Transverse colon (tissue), 4 donors: ENCODE results near the gene MAMDC2. TPM values are rescaled to one million over a fixed set of nuclear protein-coding genes. Genes with fewer than 3 reads are reported as not detected.

Experiments
- DNase-seq: peaks from one replicate; pipeline ENCODE4 v3.0.0-alpha.2; 2019
- H3K27ac ChIP-seq, 4 donors: fragments of 200-600 bp; sonication (generic); 2 replicates each; pipeline ENCODE4 v1.5.1; 2016 to 2018; ENCODE audit warnings: inconsistent platforms in 4 of 4
- H3K27me3 ChIP-seq: fragments of 200-600 bp; sonication (generic); 2 replicates; pipeline ENCODE4 v1.5.1; 2017; ENCODE audit warnings: inconsistent platforms
- H3K36me3 ChIP-seq, 4 donors: fragments of 200-600 bp; sonication (generic); 2 replicates each; pipeline ENCODE4 v1.5.1; 2017 to 2019; ENCODE audit warnings: inconsistent platforms in 4 of 4
- H3K4me1 ChIP-seq, 4 donors: fragments of 200-600 bp; sonication (generic); 2 replicates each; pipeline ENCODE4 v1.5.1; 2017 to 2020; ENCODE audit warnings: inconsistent platforms in 4 of 4
- H3K4me3 ChIP-seq, 4 donors: fragments of 200-600 bp; sonication (generic); 1 replicate in 1 of 4; 2 replicates in 3 of 4; pipeline versions ENCODE4 v1.5.1 to v1.6.1; 2017 to 2019; ENCODE audit warnings: inconsistent platforms in 4 of 4
- H3K9me3 ChIP-seq, 2 donors: fragments of 200-600 bp; sonication (generic); 2 replicates each; pipeline ENCODE4 v1.5.1; 2017 to 2019; ENCODE audit warnings: inconsistent platforms in 2 of 2
- EP300 ChIP-seq: sonication (generic); formaldehyde crosslinking; IDR thresholded peaks from one replicate; pipeline ENCODE4 v1.6.1; 2017; ENCODE audit warnings: antibody characterized with exemption, low read depth
- POLR2A ChIP-seq: fragments of 450-650 bp; IDR thresholded peaks from one replicate; pipeline ENCODE4 v1.6.1; 2016; ENCODE audit warnings: antibody characterized with exemption, mild to moderate bottlenecking, moderate library complexity
- POLR2AphosphoS5 ChIP-seq, 3 donors: sonication (generic); formaldehyde crosslinking; IDR thresholded peaks; one replicate each; pipeline ENCODE4 v1.6.1; 2016; ENCODE audit warnings: antibody characterized with exemption in 3 of 3
- WGBS, 2 donors: methylation state at CpG; one replicate each; pipeline ENCODE4 v1.1.5; 2018; ENCODE audit warnings: low coverage in 1 of 2; 5-methylcytosine and 5-hydroxymethylcytosine counted together
- in situ Hi-C, 4 donors: fragments of 200-750 bp; cut with MboI; loops; one replicate each; pipeline versions ENCODE4 v1.15.0 to v1.15.1; 2017; ENCODE audit warnings: low sequenced_read_pairs in 3 of 4, low pct_ligation_motif_present in 1 of 4, low pct_unique_long_range_greater_than_20kb in 1 of 4
- intact Hi-C: fragments of 100-400 bp; cut with DNase I; formaldehyde crosslinking; loops from one replicate; pipeline ENCODE4 v1.15.1; 2023; ENCODE audit warnings: low total_unique reads
- total RNA-seq, 4 donors: library from RNA; depleted of rRNA; stranded (reverse); fragments of >200 nt; gene quantifications; one replicate each; pipeline ENCODE4 v1.1.0, GENCODE V29; 2016
- TF ChIP-seq, protein P1 (sequence below), 5 experiments: fragments of 200-600 bp in 3 of 5; fragments of 450-650 bp in 2 of 5; sonication (generic) in 3 of 5; IDR thresholded peaks; 1 replicate in 2 of 5; 2 replicates in 3 of 5; pipeline ENCODE4 v1.5.1; 2016 to 2017; ENCODE audit warnings: antibody characterized with exemption in 5 of 5, inconsistent platforms in 3 of 5, mild to moderate bottlenecking in 2 of 5, moderate library complexity in 1 of 5

The MAMDC2 gene
- total RNA-seq, 4 donors from 2014 or later: 7.4 to 40.5 (median 28.9) TPM

DNA sequence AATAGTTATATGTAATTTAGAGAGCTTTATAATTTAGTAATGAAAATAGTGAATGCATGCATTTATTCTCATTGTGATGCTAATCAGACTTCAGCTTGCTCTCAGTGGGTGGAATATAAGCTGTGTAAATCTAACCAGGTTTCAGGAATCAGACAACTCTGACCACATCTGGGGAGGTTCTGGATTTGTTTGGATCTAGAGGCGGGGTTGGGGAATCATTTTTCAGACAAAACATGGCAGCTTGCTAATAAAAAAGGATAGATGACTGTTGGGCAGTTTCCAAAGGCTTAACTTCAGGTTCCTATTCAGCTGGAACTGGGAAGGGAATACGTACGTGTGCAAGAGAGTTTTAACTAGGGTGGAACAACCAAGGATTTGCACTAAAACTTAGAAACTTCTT, 43.2 kb upstream of the MAMDC2 start:
- H3K36me3 ChIP-seq: no peaks in the 10 kb centered on the region
- H3K4me3 ChIP-seq: no peak overlapping the region
- WGBS, 2 donors: 80 to 81% methylated on average over 2 to 3 of the region's 3 CpGs
- no peaks in the 10 kb centered on the region for H3K9me3 ChIP-seq
- H3K27ac ChIP-seq: no peak overlapping the region
- TF ChIP-seq POLR2AphosphoS5 (IDR thresholded peaks at IDR 0.05): no peak
- TF ChIP-seq EP300: no peak
- no peak for TF ChIP-seq POLR2A
- TF ChIP-seq, protein P1, sequence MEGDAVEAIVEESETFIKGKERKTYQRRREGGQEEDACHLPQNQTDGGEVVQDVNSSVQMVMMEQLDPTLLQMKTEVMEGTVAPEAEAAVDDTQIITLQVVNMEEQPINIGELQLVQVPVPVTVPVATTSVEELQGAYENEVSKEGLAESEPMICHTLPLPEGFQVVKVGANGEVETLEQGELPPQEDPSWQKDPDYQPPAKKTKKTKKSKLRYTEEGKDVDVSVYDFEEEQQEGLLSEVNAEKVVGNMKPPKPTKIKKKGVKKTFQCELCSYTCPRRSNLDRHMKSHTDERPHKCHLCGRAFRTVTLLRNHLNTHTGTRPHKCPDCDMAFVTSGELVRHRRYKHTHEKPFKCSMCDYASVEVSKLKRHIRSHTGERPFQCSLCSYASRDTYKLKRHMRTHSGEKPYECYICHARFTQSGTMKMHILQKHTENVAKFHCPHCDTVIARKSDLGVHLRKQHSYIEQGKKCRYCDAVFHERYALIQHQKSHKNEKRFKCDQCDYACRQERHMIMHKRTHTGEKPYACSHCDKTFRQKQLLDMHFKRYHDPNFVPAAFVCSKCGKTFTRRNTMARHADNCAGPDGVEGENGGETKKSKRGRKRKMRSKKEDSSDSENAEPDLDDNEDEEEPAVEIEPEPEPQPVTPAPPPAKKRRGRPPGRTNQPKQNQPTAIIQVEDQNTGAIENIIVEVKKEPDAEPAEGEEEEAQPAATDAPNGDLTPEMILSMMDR (IDR thresholded peaks at IDR 0.05): no peak
- peaks cover 0 to 8% (median 0%) of the 10 kb centered on the region in 4 donors for H3K4me1 ChIP-seq
- intact Hi-C loops (no loop called here), in situ Hi-C loops (no loop called here)
- no peak for DNase-seq
- no peaks in the 10 kb centered on the region for H3K27me3 ChIP-seq

DNA sequence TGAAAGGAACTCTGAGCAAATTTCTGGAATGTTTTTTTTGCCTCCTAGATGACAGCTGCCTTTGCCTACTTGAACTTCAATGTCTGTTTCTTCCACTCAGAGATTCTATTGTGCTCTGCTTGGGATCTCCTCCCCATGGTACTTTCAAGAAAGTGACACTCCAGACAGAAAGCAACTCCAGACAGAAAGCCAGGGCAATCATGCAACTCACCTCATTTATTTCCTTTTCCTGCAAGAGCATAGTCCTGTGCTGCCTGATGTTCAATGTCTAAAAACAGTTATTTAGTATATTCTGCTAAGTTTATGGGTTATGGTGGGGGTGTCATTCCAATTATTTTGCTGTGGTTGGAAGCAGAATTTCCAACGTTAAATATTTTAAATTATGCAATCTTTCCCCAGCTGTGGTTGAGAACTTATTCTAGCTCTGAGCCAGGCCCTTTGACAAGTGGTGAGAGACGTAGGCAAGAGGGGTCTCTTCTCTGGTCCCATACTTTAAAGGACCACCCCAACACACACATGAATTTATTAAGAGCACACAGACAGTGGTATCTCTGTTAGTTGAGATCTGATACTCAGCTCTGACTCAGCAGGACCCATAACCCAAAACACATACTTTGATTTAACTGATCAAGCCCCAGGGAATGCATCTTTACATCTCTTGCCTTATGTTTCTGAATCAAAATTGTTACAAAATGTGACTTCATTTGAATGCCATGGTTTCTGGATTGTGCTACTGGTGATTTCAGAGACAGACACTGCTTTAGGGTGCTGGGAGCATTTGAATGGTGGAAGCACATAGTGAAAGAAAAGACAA, 39.5 kb upstream of the MAMDC2 start:
- 53 to 64% methylated on average over 2 of the region's 2 CpGs for WGBS, 2 donors
- Histone ChIP-seq H3K4me1 (no peaks in the 10 kb centered on the region), H3K27me3 (no peaks in the 10 kb centered on the region), H3K36me3 (no peaks in the 10 kb centered on the region), H3K9me3 (no peaks in the 10 kb centered on the region), H3K27ac (no peak overlapping the region), H3K4me3 (no peak overlapping the region)
- in situ Hi-C loops (no loop called here), intact Hi-C loops (no loop called here)
- TF ChIP-seq, protein P1 (IDR thresholded peaks at IDR 0.05): no peak
- TF ChIP-seq POLR2A: no peak
- TF ChIP-seq EP300: no peak
- TF ChIP-seq POLR2AphosphoS5 (IDR thresholded peaks at IDR 0.05): no peak
- DNase-seq: no peak

DNA sequence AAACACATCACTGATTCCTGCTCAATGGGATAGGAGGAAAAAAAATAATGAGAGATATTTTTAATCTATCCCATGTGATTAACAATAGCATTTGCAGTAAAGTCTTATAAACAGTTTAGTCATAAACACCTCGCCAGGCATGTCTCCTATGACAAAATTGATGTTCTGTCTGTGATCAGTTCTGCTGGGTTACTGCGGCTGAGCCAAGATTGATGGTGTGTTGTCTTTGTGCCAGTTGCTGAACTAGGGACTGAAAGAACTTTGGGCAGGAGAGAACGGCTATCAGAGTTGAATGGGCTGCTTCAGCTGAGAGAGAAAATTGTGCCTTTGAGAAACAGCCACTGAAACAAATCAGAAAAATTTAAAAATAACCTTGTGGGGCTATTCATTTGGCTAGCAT, 37.3 kb upstream of the MAMDC2 start:
- TF ChIP-seq EP300 (no peak), POLR2A (no peak), POLR2AphosphoS5 (IDR thresholded peaks at IDR 0.05) (no peak)
- TF ChIP-seq, protein P1 (IDR thresholded peaks at IDR 0.05): no peak
- in situ Hi-C loops: no loop called here
- WGBS, 2 donors: 51 to 54% methylated on average over 3 of the region's 3 CpGs
- intact Hi-C loops: no loop called here
- Histone ChIP-seq H3K4me1 (no peaks in the 10 kb centered on the region), H3K27me3 (no peaks in the 10 kb centered on the region), H3K9me3 (no peaks in the 10 kb centered on the region), H3K4me3 (no peak overlapping the region), H3K27ac (no peak overlapping the region), H3K36me3 (no peaks in the 10 kb centered on the region)
- no peak for DNase-seq

DNA sequence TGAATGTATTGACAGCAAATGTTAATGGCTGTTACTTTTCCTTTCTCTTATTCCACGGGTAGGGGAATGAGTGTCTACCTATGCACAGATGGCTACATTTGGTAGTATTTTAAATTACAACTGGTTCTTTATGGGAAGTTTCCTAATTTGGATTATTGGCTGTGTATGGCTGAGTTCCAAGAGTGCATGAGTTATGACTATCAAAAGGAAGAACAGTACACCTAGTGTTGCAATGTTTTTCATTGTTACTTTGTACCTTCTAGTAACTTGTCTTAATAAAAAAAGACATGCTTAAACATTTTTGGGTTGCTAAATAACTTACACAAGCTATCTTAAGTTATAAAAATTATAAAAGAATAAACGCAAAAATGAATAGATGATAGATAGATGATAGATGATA, 35.8 kb upstream of the MAMDC2 start:
- no peak for DNase-seq
- in situ Hi-C loops: no loop called here
- H3K36me3 ChIP-seq: no peaks in the 10 kb centered on the region
- intact Hi-C loops: no loop called here
- WGBS, 2 donors: 64 to 77% methylated on average over 2 of the region's 2 CpGs
- H3K27ac ChIP-seq: no peak overlapping the region
- H3K4me3 ChIP-seq: no peak overlapping the region
- no peaks in the 10 kb centered on the region for H3K9me3 ChIP-seq
- TF ChIP-seq, protein P1 (IDR thresholded peaks at IDR 0.05): no peak
- TF ChIP-seq POLR2AphosphoS5 (IDR thresholded peaks at IDR 0.05): no peak
- TF ChIP-seq EP300: no peak
- TF ChIP-seq POLR2A: no peak
- no peaks in the 10 kb centered on the region for H3K4me1 ChIP-seq
- no peaks in the 10 kb centered on the region for H3K27me3 ChIP-seq
